ENCODE data around the gene ZNF280A.
"Not testable (repeated sequence)": the region's sequence is repeated elsewhere in the genome, so short reads cannot be mapped to it uniquely, and the experiment has no call there.

GRCh38 chr22:22468794-22469469 is 51.1 kb downstream of the ZNF280A start:
- not testable (repeated sequence) for TF ChIP-seq CTCF (IDR thresholded peaks at IDR 0.05); SP1 (CRISPR knock-in tag; conservative IDR thresholded peaks at IDR 0.05); CREM (CRISPR knock-in tag; IDR thresholded peaks at IDR 0.05); RORB (CRISPR knock-in tag; IDR thresholded peaks at IDR 0.05); ZBTB43 (CRISPR knock-in tag; IDR thresholded peaks at IDR 0.05); SOX15 (CRISPR knock-in tag; IDR thresholded peaks at IDR 0.05); ZBTB21 (CRISPR knock-in tag; IDR thresholded peaks at IDR 0.05; ENCODE audit: borderline replicate concordance); NFYB (CRISPR knock-in tag; conservative IDR thresholded peaks at IDR 0.05; ENCODE audit: low read depth); MYBL2 (CRISPR knock-in tag; IDR thresholded peaks at IDR 0.05)
- TF ChIP-seq, protein P1, sequence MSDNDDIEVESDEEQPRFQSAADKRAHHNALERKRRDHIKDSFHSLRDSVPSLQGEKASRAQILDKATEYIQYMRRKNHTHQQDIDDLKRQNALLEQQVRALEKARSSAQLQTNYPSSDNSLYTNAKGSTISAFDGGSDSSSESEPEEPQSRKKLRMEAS (CRISPR knock-in tag; IDR thresholded peaks at IDR 0.05) = not testable (repeated sequence)
